Prostate gland (tissue), 2 donors: ENCODE results near the gene FAM193A. TPM values are rescaled to one million over a fixed set of nuclear protein-coding genes. Genes with fewer than 3 reads are reported as not detected.

Source experiments
- DNase-seq: peaks from one replicate; pipeline ENCODE4 v3.0.0-alpha.2; 2019; ENCODE audit warnings: low spot score
- H3K27ac ChIP-seq, 2 donors: fragments of 200-600 bp; sonication (generic); 2 replicates each; pipeline ENCODE4 v1.5.1; 2017 to 2019
- H3K27me3 ChIP-seq: fragments of 200-600 bp; sonication (generic); replicated peaks from 2 replicates; pipeline ENCODE4 v1.5.1; 2019; ENCODE audit not compliant: insufficient read depth
- H3K36me3 ChIP-seq, 2 donors: fragments of 200-600 bp; sonication (generic); 1 replicate in 1 of 2; 2 replicates in 1 of 2; pipeline versions ENCODE4 v1.5.1 to v1.8.1; 2017 to 2019
- H3K4me1 ChIP-seq: fragments of 200-600 bp; sonication (generic); replicated peaks from 2 replicates; pipeline ENCODE4 v1.5.1; 2019
- H3K4me3 ChIP-seq, 2 donors: fragments of 200-600 bp; sonication (generic); 2 replicates each; pipeline ENCODE4 v1.5.1; 2017 to 2019
- H3K9me3 ChIP-seq: fragments of 200-600 bp; sonication (generic); 2 replicates; pipeline ENCODE4 v1.5.1; 2017
- CTCF ChIP-seq, 4 experiments: fragments of 200-600 bp in 2 of 4; fragments of 450-650 bp in 2 of 4; sonication (generic) in 2 of 4; IDR thresholded peaks; 1 replicate in 3 of 4; 2 replicates in 1 of 4; pipeline ENCODE4 v1.5.1; 2016 to 2019; ENCODE audit warnings: antibody characterized with exemption in 4 of 4, mild to moderate bottlenecking in 2 of 4, moderate library complexity in 2 of 4
- POLR2A ChIP-seq: fragments of 450-650 bp; IDR thresholded peaks from one replicate; pipeline ENCODE4 v1.6.1; 2016; ENCODE audit warnings: antibody characterized with exemption, mild to moderate bottlenecking
- POLR2AphosphoS5 ChIP-seq: sonication (generic); formaldehyde crosslinking; IDR thresholded peaks from one replicate; pipeline ENCODE4 v1.6.1; 2017; ENCODE audit warnings: antibody characterized with exemption
- WGBS: methylation state at CpG from one replicate; pipeline ENCODE4 v1.1.5; 2018; 5-methylcytosine and 5-hydroxymethylcytosine counted together
- intact Hi-C: fragments of 100-400 bp; cut with DNase I; formaldehyde crosslinking; loops from one replicate; pipeline ENCODE4 v1.14.2; 2022
- total RNA-seq, 2 donors: library from RNA; depleted of rRNA; stranded (reverse); fragments of >200 nt; gene quantifications; one replicate each; pipeline ENCODE4 v1.1.0, GENCODE V29; 2016

FAM193A gene, protein sequence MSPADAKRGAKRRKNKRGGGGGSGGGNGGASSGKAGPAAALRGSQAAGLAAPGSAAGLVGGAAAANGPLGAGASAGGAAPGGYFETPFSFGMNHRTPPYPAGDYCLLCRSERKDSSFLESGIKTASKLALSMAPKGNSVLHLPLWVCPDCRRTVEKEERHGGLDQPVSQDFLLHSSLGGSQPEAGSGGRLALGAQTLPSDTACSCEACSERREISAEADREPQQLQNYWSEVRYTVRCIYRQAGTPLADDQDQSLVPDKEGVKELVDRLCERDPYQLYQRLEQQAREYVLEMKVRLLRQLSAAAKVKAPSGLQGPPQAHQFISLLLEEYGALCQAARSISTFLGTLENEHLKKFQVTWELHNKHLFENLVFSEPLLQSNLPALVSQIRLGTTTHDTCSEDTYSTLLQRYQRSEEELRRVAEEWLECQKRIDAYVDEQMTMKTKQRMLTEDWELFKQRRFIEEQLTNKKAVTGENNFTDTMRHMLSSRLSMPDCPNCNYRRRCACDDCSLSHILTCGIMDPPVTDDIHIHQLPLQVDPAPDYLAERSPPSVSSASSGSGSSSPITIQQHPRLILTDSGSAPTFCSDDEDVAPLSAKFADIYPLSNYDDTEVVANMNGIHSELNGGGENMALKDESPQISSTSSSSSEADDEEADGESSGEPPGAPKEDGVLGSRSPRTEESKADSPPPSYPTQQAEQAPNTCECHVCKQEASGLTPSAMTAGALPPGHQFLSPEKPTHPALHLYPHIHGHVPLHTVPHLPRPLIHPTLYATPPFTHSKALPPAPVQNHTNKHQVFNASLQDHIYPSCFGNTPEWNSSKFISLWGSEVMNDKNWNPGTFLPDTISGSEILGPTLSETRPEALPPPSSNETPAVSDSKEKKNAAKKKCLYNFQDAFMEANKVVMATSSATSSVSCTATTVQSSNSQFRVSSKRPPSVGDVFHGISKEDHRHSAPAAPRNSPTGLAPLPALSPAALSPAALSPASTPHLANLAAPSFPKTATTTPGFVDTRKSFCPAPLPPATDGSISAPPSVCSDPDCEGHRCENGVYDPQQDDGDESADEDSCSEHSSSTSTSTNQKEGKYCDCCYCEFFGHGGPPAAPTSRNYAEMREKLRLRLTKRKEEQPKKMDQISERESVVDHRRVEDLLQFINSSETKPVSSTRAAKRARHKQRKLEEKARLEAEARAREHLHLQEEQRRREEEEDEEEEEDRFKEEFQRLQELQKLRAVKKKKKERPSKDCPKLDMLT (N-terminal part only)
- 10 to 100 TPM; 24.1 to 53.1 TPM for total RNA-seq

- WGBS: 1% methylated on average over 57 of the region's 106 CpGs
- TF ChIP-seq CTCF (IDR thresholded peaks at IDR 0.05) (peak in 2 of 4 experiments; percentile 24 to 49), POLR2AphosphoS5 (peak; percentile 88), POLR2A (peak; percentile 56)
- DNase-seq: peak; percentile 99
Observed at GRCh38 chr4:2536193-2537010, at the start of gene FAM193A. TSS of gene FAM193A (plus strand) at chr4:2536647. CDS start at chr4:2536916, 269 bp downstream.

DNA sequence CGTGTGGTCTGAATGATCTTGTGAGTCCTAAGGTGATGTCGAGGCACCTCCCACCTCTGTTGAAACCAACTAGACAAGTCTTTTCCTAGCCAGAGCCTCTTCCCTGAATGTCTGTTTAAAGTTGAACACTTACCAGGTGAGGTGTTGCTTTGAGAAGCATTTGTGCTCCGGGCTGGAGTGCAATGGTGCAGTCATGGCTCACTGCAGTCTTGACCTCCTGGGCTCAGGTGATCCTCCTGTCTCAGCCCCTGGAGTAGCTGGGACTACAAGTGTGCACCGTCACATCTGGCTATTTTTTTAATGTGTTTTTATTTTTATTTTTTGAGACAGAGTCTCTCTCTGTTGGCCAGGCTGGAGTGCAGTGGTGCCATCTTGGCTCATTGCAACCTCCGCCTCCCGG lies 49.5 kb upstream of the FAM193A start:
- Histone ChIP-seq H3K9me3 (no peaks in the 10 kb centered on the region), H3K36me3 (peaks cover 2 to 4% of the 10 kb centered on the region in 2 donors), H3K27me3 (no peaks in the 10 kb centered on the region), H3K4me1 (peaks cover 19% of the 10 kb centered on the region), H3K4me3 (no peak overlapping the region), H3K27ac (no peak overlapping the region)
- intact Hi-C loops: no loop called here
- 92% methylated on average over 6 of the region's 6 CpGs for WGBS
- DNase-seq: no peak
- no peak for TF ChIP-seq POLR2AphosphoS5
- TF ChIP-seq POLR2A: no peak
- no peak for TF ChIP-seq CTCF (IDR thresholded peaks at IDR 0.05)

More at GRCh38 chr4:2536193-2537010, at the start of gene FAM193A:
- peaks cover 6% of the 10 kb centered on the region for H3K4me1 ChIP-seq
- H3K9me3 ChIP-seq: no peaks in the 10 kb centered on the region
- peak within 1 kb of the TSS; percentile 54 to 89 for H3K4me3 ChIP-seq
- H3K27me3 ChIP-seq: no peaks in the 10 kb centered on the region
- no peaks in the 10 kb centered on the region for H3K36me3 ChIP-seq
- H3K27ac ChIP-seq: peak within 1 kb of the TSS; percentile 84 to 94
- intact Hi-C loops: loop anchor here (1.0 to 10.0 kb wide), 3 partner anchors 68 to 272 kb away; partner anchors contain the start of genes MXD4 and TNIP2

DNA sequence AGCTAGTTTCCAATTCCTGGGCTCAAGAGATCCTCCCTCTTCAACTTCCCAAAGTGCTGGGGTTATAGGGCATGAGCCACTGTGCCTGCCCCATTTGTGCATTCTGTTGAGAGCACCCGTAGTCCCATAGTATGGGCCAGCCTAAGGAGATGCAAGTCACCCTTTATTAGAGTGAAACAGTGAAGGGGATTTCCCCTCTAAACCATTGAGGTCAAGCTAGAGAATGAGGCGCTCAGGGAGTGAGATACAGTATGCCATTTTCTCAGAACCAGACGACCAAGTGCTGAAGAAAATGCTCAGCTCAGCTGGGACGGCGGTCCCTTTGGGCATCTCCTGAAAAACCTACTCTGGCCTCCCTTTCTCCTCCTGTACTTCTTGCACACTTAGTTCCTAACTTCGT lies 48.8 kb upstream of the FAM193A start:
- DNase-seq: no peak
- H3K27me3 ChIP-seq: no peaks in the 10 kb centered on the region
- H3K36me3 ChIP-seq: peaks cover 2 to 4% of the 10 kb centered on the region in 2 donors
- H3K4me1 ChIP-seq: peaks cover 15% of the 10 kb centered on the region
- TF ChIP-seq POLR2AphosphoS5: no peak
- TF ChIP-seq CTCF (IDR thresholded peaks at IDR 0.05): no peak
- no peak for TF ChIP-seq POLR2A
- H3K27ac ChIP-seq: no peak overlapping the region
- intact Hi-C loops: no loop called here
- no peaks in the 10 kb centered on the region for H3K9me3 ChIP-seq
- whole genome bisulfite sequencing: 90% methylated on average over 6 of the region's 6 CpGs
- H3K4me3 ChIP-seq: no peak overlapping the region

- peaks cover 2 to 4% of the 10 kb centered on the region in 2 donors for H3K36me3 ChIP-seq
- DNase-seq: no peak
- TF ChIP-seq POLR2A (no peak), POLR2AphosphoS5 (no peak), CTCF (IDR thresholded peaks at IDR 0.05) (no peak)
- peaks cover 12% of the 10 kb centered on the region for H3K4me1 ChIP-seq
- H3K4me3 ChIP-seq: no peak overlapping the region
- no peaks in the 10 kb centered on the region for H3K9me3 ChIP-seq
- H3K27me3 ChIP-seq: no peaks in the 10 kb centered on the region
- intact Hi-C loops: no loop called here
- peak overlapping the region in 1 of 2 donors; percentile 12 for H3K27ac ChIP-seq
- WGBS: 86% methylated on average over 20 of the region's 20 CpGs
Observed at GRCh38 chr4:2489081-2489805, 47.2 kb upstream of the FAM193A start.
